HG03460 (cell line): ENCODE measurements around the gene LPAR3.
A peak's percentile ranks its signal among the peaks of the same experiment; 100 is the strongest.

Experiments
- ATAC-seq: cut with Tn5 transposase; IDR thresholded peaks from one replicate; pipeline ENCODE4 v1.9.1; 2021; ENCODE audit not compliant: unreplicated experiment

LPAR3 gene

GRCh38 chr1:84859866-84860265 lies 33.1 kb downstream of the LPAR3 start:
- no peak for ATAC-seq

- no peak for ATAC-seq
Observed at GRCh38 chr1:84857906-84858305, 35.1 kb downstream of the LPAR3 start.

GRCh38 chr1:84856726-84857270 lies 36.2 kb downstream of the LPAR3 start:
- ATAC-seq = no peak

- ATAC-seq = no peak
Observed at GRCh38 chr1:84855691-84856630, 37.0 kb downstream of the LPAR3 start.

GRCh38 chr1:84855168-84855567 lies 37.8 kb downstream of the LPAR3 start:
- ATAC-seq = no peak

- peak; percentile 98 for ATAC-seq
Observed at GRCh38 chr1:84853741-84854721, 39.0 kb downstream of the LPAR3 start.

- no peak for ATAC-seq
Observed at GRCh38 chr1:84851839-84852238, 41.2 kb downstream of the LPAR3 start.

GRCh38 chr1:84849357-84849975 lies 43.5 kb downstream of the LPAR3 start:
- ATAC-seq = no peak

- no peak for ATAC-seq
Observed at GRCh38 chr1:84847253-84848250, 45.5 kb downstream of the LPAR3 start.

- no peak for ATAC-seq
Observed at GRCh38 chr1:84846387-84846786, 46.6 kb downstream of the LPAR3 start.

- no peak for ATAC-seq
Observed at GRCh38 chr1:84845357-84845756, 47.6 kb downstream of the LPAR3 start.

GRCh38 chr1:84844094-84844493 lies 48.9 kb downstream of the LPAR3 start:
- ATAC-seq = no peak

GRCh38 chr1:84842748-84843231 lies 50.2 kb downstream of the LPAR3 start:
- ATAC-seq = no peak

GRCh38 chr1:84841971-84842370 lies 51.0 kb downstream of the LPAR3 start:
- ATAC-seq = no peak

- ATAC-seq = no peak
Observed at GRCh38 chr1:84840346-84840745, 52.7 kb downstream of the LPAR3 start.

- ATAC-seq = no peak
Observed at GRCh38 chr1:84839544-84839943, 53.5 kb downstream of the LPAR3 start.

GRCh38 chr1:84836145-84836544 lies 56.9 kb downstream of the LPAR3 start:
- ATAC-seq = no peak

GRCh38 chr1:84835169-84835568 lies 57.8 kb downstream of the LPAR3 start:
- no peak for ATAC-seq

- no peak for ATAC-seq
Observed at GRCh38 chr1:84834419-84835064, 58.5 kb downstream of the LPAR3 start.
